HuH-7.5 (cell line): ENCODE data around the gene TRIM5.
"Not testable (repeated sequence)": the region's sequence is repeated elsewhere in the genome, so short reads cannot be mapped to it uniquely, and the experiment has no call there.

Experiments
- DNase-seq: peaks from one replicate; pipeline ENCODE4 v3.0.0; 2011; ENCODE audit warnings: low spot score

The TRIM5 gene

GRCh38 chr11:5684646-5685362 lies at the start of gene TRIM5:
TSS of gene TRIM5 (minus strand) at chr11:5685074. CDS start at chr11:5680177, 4,897 bp downstream.
- peak; percentile 89 for DNase-seq

- no peak for DNase-seq
These were observed 42.8 kb upstream of the TRIM5 start for GRCh38 chr11:5727691-5728090.

GRCh38 chr11:5726351-5726750 lies 41.5 kb upstream of the TRIM5 start:
- DNase-seq = no peak

GRCh38 chr11:5722622-5723021 lies 37.7 kb upstream of the TRIM5 start:
- peak; percentile 9 for DNase-seq

- DNase-seq = no peak
These were observed 35.0 kb upstream of the TRIM5 start for GRCh38 chr11:5719703-5720495.

- DNase-seq = not testable (repeated sequence)
These were observed 31.6 kb upstream of the TRIM5 start for GRCh38 chr11:5716518-5716917.

GRCh38 chr11:5713695-5714094 lies 28.8 kb upstream of the TRIM5 start:
- no peak for DNase-seq

GRCh38 chr11:5712507-5712906 lies 27.6 kb upstream of the TRIM5 start:
- DNase-seq = no peak

GRCh38 chr11:5705688-5706087 lies 20.8 kb upstream of the TRIM5 start:
- DNase-seq = no peak

GRCh38 chr11:5703741-5704536 lies 19.1 kb upstream of the TRIM5 start:
- DNase-seq = no peak

- no peak for DNase-seq
These were observed 16.2 kb upstream of the TRIM5 start for GRCh38 chr11:5701055-5701577.

- no peak for DNase-seq
These were observed 15.7 kb upstream of the TRIM5 start for GRCh38 chr11:5700421-5701054.

GRCh38 chr11:5698281-5698680 lies 13.4 kb upstream of the TRIM5 start:
- DNase-seq = no peak

- DNase-seq = no peak
These were observed 11.3 kb upstream of the TRIM5 start for GRCh38 chr11:5696210-5696609.

GRCh38 chr11:5695580-5695979 lies 10.7 kb upstream of the TRIM5 start:
- no peak for DNase-seq

GRCh38 chr11:5694642-5695041 lies 9.8 kb upstream of the TRIM5 start:
- DNase-seq = no peak

- no peak for DNase-seq
These were observed 7.1 kb upstream of the TRIM5 start for GRCh38 chr11:5691964-5692361.

- not testable (repeated sequence) for DNase-seq
These were observed 6.5 kb upstream of the TRIM5 start for GRCh38 chr11:5691238-5691963.

GRCh38 chr11:5690736-5691135 lies 5.9 kb upstream of the TRIM5 start:
- no peak for DNase-seq

GRCh38 chr11:5690216-5690615 lies 5.3 kb upstream of the TRIM5 start:
- no peak for DNase-seq

GRCh38 chr11:5689551-5689983 lies 4.7 kb upstream of the TRIM5 start, which contains the start of gene TRIM22:
TSS of gene TRIM22 (plus strand) at chr11:5689790. CDS start at chr11:5696233, 6,443 bp downstream.
- DNase-seq = no peak
